Adrenal gland (tissue), 5 donors: ENCODE results near the gene CD160.

ENCODE experiments used
- CTCF ChIP-seq, 6 experiments: fragments of 450-650 bp in 4 of 6; fragments of 200-600 bp in 2 of 6; sonication (generic) in 1 of 6; IDR thresholded peaks; 1 replicate in 5 of 6; 2 replicates in 1 of 6; pipeline versions ENCODE4 v1.5.1 to v1.8.0; 2016 to 2021; ENCODE audit warnings: antibody characterized with exemption in 6 of 6, mild to moderate bottlenecking in 2 of 6, moderate library complexity in 1 of 6
- POLR2A ChIP-seq, 2 donors: fragments of 450-650 bp; IDR thresholded peaks; one replicate each; pipeline ENCODE4 v1.6.1; 2017; ENCODE audit warnings: antibody characterized with exemption in 2 of 2, mild to moderate bottlenecking in 2 of 2, moderate library complexity in 1 of 2
- donor health status: DM: no; HTN: no; CAD: no.

- TF ChIP-seq CTCF (IDR thresholded peaks at IDR 0.05) (no peak), POLR2A (IDR thresholded peaks at IDR 0.05) (no peak)
Measured at GRCh38 chr1:145784409-145784808, 65.1 kb downstream of the CD160 start.
